ENCODE measurements around the gene LAMA2. TPM values are rescaled to one million over a fixed set of nuclear protein-coding genes. Genes with fewer than 3 reads are reported as not detected.

Gene LAMA2
- total RNA-seq, 4 donors from 2014 or later, result 154 to 331 (median 241) TPM

DNA sequence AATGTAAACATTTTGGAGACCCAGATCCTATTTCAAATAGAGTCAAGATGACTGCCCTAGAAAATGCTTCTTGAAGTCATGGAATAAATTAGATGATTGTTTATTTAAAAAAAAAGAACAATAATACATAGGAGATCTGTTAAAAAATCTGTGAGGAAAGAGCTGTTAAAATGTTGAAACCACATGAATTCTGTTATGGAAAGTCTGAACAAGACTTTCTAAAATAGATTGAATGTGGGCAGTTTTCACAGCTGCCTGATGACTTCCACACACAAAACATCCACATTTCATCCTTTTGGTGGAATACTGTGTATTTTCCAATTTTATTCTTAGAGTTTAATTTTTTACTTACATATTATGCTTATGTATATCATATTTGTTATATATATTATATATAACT lies 186.1 kb downstream of the LAMA2 start:
- TF ChIP-seq, protein P1, sequence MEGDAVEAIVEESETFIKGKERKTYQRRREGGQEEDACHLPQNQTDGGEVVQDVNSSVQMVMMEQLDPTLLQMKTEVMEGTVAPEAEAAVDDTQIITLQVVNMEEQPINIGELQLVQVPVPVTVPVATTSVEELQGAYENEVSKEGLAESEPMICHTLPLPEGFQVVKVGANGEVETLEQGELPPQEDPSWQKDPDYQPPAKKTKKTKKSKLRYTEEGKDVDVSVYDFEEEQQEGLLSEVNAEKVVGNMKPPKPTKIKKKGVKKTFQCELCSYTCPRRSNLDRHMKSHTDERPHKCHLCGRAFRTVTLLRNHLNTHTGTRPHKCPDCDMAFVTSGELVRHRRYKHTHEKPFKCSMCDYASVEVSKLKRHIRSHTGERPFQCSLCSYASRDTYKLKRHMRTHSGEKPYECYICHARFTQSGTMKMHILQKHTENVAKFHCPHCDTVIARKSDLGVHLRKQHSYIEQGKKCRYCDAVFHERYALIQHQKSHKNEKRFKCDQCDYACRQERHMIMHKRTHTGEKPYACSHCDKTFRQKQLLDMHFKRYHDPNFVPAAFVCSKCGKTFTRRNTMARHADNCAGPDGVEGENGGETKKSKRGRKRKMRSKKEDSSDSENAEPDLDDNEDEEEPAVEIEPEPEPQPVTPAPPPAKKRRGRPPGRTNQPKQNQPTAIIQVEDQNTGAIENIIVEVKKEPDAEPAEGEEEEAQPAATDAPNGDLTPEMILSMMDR (IDR thresholded peaks at IDR 0.05; ENCODE audit: low read depth), result no peak

- TF ChIP-seq, protein P1 (IDR thresholded peaks at IDR 0.05; ENCODE audit: low read depth), result no peak
Measured at GRCh38 chr6:129073051-129073450, 190.1 kb downstream of the LAMA2 start.

DNA sequence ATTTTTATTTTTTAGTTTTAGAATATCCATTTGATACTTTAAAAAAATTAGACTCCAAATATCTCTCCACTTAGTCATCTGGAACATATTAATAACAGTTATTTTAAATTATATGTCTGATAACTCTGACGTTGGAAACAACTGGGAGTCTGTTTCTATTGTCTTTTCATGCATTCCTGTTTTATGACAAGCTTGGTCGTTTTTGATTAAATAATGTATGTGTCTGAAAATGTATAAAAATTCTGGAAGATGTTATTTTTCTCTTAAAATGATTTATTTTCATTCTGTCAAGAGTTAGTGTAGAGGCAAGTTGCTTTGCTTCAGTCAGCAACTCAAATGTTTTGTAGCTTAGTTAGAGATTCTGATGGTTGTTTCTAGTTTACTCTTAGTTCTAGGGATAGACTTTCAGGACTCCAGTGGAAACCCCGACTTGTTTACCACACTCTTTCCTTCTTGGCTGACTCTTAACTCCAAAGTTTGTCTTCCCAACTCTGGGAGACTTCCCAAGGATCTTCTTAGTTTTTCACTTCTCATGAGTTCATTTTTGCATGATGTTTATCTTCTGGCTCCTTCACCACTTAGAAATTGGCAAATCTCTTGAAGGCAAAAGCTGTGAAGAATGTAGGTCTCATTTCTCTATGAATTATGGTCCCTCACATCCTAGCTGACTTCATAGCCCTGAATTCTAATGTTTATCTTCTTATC lies 190.9 kb downstream of the LAMA2 start:
- TF ChIP-seq, protein P1 (IDR thresholded peaks at IDR 0.05; ENCODE audit: low read depth), result no peak

DNA sequence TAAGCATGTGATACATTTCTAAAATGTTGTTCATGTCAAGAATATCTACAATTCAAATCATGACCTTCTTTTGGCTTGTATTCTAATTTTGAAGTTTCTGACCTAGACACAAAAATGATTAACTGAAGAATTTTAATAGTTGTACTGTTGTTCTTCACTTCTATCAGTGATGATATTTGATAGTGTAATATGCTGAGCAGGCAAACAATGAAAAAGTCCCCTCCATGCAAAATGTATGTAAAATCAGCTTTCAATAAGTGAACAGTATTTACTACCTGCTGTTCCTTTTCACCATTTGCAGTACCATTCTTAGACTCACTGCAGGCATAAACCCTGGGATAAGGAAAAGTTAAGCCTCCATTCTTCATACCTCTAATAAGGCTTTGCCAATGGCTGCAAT lies 201.5 kb downstream of the LAMA2 start:
- TF ChIP-seq, protein P1 (IDR thresholded peaks at IDR 0.05; ENCODE audit: low read depth), result no peak

DNA sequence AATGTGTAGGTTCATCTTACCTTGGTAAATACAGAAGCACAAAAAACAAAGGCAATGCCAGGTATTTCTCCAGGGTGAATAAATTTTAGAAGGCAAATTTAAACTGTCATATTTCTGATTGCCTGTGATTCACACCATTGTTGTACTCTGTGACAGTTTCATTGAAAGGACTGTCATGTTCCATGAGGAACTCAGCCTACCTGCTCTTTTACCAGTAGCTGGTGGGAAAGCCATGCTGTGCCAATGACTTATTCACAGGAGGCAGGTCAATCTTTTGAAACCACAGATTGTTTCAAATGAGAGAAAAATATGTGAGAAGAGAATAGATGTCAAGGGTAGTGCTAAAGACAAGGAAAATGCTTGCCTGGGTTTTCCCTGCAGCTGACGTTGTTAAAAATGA lies 206.4 kb downstream of the LAMA2 start:
- TF ChIP-seq, protein P1 (IDR thresholded peaks at IDR 0.05; ENCODE audit: low read depth), result no peak

DNA sequence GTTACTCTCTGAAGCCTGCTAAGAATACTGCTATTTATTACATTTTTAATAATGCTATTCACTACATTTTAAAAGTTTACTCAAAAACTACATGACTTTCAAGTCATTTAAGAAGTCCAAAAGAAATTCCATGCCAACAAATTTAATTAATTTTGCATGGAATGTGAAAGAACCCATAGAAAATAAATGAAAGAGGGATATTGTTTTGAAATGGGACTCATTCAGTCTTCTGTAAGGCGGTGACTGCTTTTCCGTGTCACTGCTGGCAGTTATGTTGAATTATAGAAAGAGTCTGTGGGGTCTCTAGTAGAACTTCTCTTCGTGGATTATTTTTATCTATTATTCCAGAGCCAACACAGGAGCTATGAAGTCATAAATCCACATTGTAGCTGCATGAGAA lies 211.2 kb downstream of the LAMA2 start:
- TF ChIP-seq, protein P1 (IDR thresholded peaks at IDR 0.05; ENCODE audit: low read depth), result no peak

DNA sequence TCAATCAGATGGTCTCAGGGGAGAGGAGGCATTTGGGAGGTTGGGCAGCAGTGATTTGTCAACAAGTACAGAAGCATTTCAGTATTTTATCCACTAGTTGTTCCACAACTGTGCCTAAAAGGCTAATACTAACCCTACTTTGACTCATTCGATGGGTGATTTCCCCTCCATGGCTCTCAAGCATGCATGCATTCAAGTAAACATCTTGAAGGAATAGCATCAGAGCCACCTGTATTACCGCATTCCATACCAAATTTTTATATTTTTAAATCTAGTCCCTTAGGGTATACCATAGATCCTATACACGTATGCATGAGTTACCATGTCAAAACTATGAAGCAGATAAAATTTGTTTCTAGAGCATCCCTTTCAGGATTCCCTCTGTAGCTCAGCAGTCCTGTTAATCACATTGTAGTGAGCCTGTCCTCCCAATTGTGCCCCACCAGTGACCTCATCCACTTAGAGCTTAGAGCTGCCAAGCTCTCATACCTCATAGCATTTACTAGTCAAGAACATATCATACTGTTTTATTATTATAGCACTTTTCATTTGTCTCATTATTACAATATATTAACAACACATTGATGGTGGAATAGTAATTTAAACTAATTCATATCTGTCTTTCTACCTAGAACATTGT lies 213.8 kb downstream of the LAMA2 start:
- TF ChIP-seq, protein P1 (IDR thresholded peaks at IDR 0.05; ENCODE audit: low read depth), result no peak

Data from subcutaneous adipose tissue (tissue), 4 donors.